Neural progenitor cell (in vitro differentiated cells): ENCODE results near the gene PRSS36. TPM values are rescaled to one million over a fixed set of nuclear protein-coding genes. Genes with fewer than 3 reads are reported as not detected.
A peak's percentile ranks its signal among the peaks of the same experiment; 100 is the strongest.
"Not testable (repeated sequence)": the region's sequence is repeated elsewhere in the genome, so short reads cannot be mapped to it uniquely, and the experiment has no call there.

ENCODE experiments used
- DNase-seq: peaks from one replicate; pipeline ENCODE4 v3.0.0-alpha.2; 2016; ENCODE audit warnings: low spot score
- H2AFZ ChIP-seq: fragments of 200-600 bp; sonication (generic); replicated peaks from 2 replicates; pipeline ENCODE4 v1.6.1; 2016; ENCODE audit warnings: antibody characterized with exemption
- H3F3A ChIP-seq: fragments of 200-600 bp; sonication (generic); 2 replicates; pipeline ENCODE4 v1.6.1; 2016; ENCODE audit warnings: antibody characterized with exemption, low read depth
- H3K27ac ChIP-seq: fragments of 200-600 bp; sonication (generic); 2 replicates; pipeline ENCODE4 v1.5.1; 2016; ENCODE audit warnings: mild to moderate bottlenecking
- H3K27me3 ChIP-seq: fragments of 200-600 bp; sonication (generic); 2 replicates; pipeline ENCODE4 v1.6.1; 2016; ENCODE audit warnings: mild to moderate bottlenecking, moderate library complexity
- H3K36me3 ChIP-seq: fragments of 200-600 bp; sonication (generic); 2 replicates; pipeline ENCODE4 v1.5.1; 2016
- H3K4me1 ChIP-seq: fragments of 200-600 bp; sonication (generic); 2 replicates; pipeline ENCODE4 v1.6.1; 2016; ENCODE audit warnings: mixed run types
- H3K4me2 ChIP-seq: fragments of 200-600 bp; sonication (generic); 2 replicates; pipeline ENCODE4 v1.6.1; 2016
- H3K4me3 ChIP-seq: fragments of 200-600 bp; sonication (generic); 2 replicates; pipeline ENCODE4 v1.5.1; 2016
- H3K79me2 ChIP-seq: fragments of 200-600 bp; sonication (generic); 2 replicates; pipeline ENCODE4 v1.6.1; 2016; ENCODE audit warnings: low read depth
- H3K9ac ChIP-seq: fragments of 200-600 bp; sonication (generic); 2 replicates; pipeline ENCODE4 v1.6.1; 2016
- H3K9me3 ChIP-seq: fragments of 200-600 bp; sonication (generic); 2 replicates; pipeline ENCODE4 v1.5.1; 2016; ENCODE audit warnings: low read depth
- H4K20me1 ChIP-seq: fragments of 200-600 bp; sonication (generic); 2 replicates; pipeline ENCODE4 v1.6.1; 2016; ENCODE audit warnings: low read depth
- H3K27ac Mint-ChIP-seq: 3 replicates; pipeline ENCODE4 v1.8.0; 2021; ENCODE audit warnings: mixed read lengths
- H3K27me3 Mint-ChIP-seq: 2 replicates; pipeline ENCODE4 v1.8.0; 2022; ENCODE audit warnings: low read depth, mild to moderate bottlenecking, inconsistent platforms, moderate library complexity, mixed read lengths; ENCODE audit not compliant: insufficient read depth
- H3K36me3 Mint-ChIP-seq: 3 replicates; pipeline ENCODE4 v1.8.0; 2021; ENCODE audit warnings: mixed read lengths
- H3K4me1 Mint-ChIP-seq: 3 replicates; pipeline ENCODE4 v1.8.0; 2021; ENCODE audit warnings: mixed read lengths
- H3K4me3 Mint-ChIP-seq: 3 replicates; pipeline ENCODE4 v1.8.0; 2021; ENCODE audit warnings: mild to moderate bottlenecking, moderate library complexity, mixed read lengths
- H3K9me3 Mint-ChIP-seq: 3 replicates; pipeline ENCODE4 v1.8.0; 2020; ENCODE audit warnings: mixed read lengths
- EZH2 ChIP-seq: fragments of 200-600 bp; sonication (generic); IDR thresholded peaks from 2 replicates; pipeline ENCODE4 v1.6.1; 2017; ENCODE audit warnings: antibody characterized with exemption, mild to moderate bottlenecking, moderate library complexity
- EZH2phosphoT487 ChIP-seq: fragments of 200-600 bp; sonication (generic); IDR thresholded peaks from 2 replicates; pipeline ENCODE4 v1.6.1; 2017; ENCODE audit warnings: antibody characterized with exemption
- total RNA-seq: library from RNA; depleted of rRNA; stranded (reverse); fragments of >200 nt; gene quantifications from 2 replicates; pipeline ENCODE4 v1.2.3, GENCODE V29; 2015; ENCODE audit warnings: low replicate concordance
- TF ChIP-seq, protein P1 (sequence below): fragments of 200-600 bp; sonication (generic); IDR thresholded peaks from 2 replicates; pipeline ENCODE4 v1.5.1; 2017; ENCODE audit warnings: antibody characterized with exemption, mild to moderate bottlenecking

PRSS36 gene
- total RNA-seq, 1 donor from 2014 or later = 0.30 TPM

DNA sequence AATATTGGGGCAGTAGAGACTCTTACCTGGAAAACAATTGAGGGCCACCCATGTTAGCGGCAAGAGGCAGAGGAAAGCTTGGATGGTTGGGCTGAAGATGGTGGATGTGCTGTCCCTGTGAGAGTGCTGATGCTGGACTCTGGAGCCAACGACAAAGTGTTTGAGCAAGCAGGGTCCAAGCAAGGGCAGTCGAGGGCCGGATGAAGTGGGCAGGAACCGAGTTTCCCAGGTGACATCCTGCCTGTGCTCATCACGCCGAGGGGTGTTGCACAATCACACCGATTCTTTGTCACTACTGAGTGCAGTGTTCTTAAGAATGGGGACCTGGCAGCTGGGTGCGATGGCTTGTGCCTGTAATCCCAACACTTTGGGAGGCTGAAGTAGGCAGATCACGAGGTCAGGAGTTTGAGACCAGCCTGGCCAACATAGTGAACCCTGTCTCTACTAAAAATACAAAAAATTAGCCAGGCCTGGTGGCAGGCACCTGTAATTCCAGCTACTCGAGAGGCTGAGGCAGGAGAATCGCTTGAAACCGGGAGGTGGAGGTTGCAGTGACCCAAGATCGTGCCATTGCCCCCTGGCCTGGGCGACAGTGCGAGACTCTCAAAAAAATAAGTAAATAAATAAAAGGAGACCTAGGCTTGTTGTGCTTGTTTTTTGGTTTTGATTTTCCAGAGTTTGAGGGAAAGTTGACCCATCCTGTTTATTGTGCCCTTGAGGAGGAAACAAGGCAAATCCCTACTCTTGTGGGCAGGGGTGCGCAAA, 46.6 kb upstream of the PRSS36 start:
- Mint-ChIP-seq H3K27me3 (peaks cover 22% of the 10 kb centered on the region), H3K4me1 (no peaks in the 10 kb centered on the region), H3K36me3 (peaks cover 47% of the 10 kb centered on the region), H3K27ac (no peak overlapping the region), H3K4me3 (no peak overlapping the region), H3K9me3 (no peaks in the 10 kb centered on the region)
- Histone ChIP-seq H3K9me3 (no peaks in the 10 kb centered on the region), H3K36me3 (no peaks in the 10 kb centered on the region), H3F3A (peaks cover 94% of the 10 kb centered on the region), H4K20me1 (peaks cover 95% of the 10 kb centered on the region), H3K4me3 (no peak overlapping the region), H3K9ac (no peak overlapping the region), H3K79me2 (peaks cover 14% of the 10 kb centered on the region), H3K4me2 (no peak overlapping the region), H3K4me1 (no peaks in the 10 kb centered on the region), H3K27ac (no peak overlapping the region), H3K27me3 (peaks cover 14% of the 10 kb centered on the region), H2AFZ (no peak overlapping the region)
- DNase-seq = no peak
- TF ChIP-seq, protein P1, sequence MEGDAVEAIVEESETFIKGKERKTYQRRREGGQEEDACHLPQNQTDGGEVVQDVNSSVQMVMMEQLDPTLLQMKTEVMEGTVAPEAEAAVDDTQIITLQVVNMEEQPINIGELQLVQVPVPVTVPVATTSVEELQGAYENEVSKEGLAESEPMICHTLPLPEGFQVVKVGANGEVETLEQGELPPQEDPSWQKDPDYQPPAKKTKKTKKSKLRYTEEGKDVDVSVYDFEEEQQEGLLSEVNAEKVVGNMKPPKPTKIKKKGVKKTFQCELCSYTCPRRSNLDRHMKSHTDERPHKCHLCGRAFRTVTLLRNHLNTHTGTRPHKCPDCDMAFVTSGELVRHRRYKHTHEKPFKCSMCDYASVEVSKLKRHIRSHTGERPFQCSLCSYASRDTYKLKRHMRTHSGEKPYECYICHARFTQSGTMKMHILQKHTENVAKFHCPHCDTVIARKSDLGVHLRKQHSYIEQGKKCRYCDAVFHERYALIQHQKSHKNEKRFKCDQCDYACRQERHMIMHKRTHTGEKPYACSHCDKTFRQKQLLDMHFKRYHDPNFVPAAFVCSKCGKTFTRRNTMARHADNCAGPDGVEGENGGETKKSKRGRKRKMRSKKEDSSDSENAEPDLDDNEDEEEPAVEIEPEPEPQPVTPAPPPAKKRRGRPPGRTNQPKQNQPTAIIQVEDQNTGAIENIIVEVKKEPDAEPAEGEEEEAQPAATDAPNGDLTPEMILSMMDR = no peak
- TF ChIP-seq EZH2phosphoT487 = no peak
- TF ChIP-seq EZH2 = no peak

DNA sequence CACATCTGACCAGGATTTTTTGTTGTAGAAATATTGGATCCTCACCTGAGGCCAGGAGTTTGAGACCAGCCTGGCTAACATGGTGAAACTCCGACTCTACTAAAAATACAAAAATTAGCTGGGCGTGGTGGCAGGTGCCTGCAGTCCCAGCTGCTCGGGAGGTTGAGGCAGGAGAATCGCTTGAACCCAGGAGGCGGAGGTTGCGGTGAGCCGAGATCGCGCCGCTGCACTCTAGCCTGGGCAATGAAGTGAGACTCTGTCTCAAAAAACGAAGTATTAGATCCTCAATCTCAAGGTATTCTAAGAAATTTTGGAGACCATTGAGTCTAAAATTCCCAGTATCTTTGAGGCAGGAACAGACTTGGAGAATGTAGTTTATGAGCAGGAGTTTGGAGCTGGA, 46.0 kb upstream of the PRSS36 start:
- H3K27me3 ChIP-seq, H3K4me1 Mint-ChIP-seq, H3K27ac ChIP-seq, H3K27ac Mint-ChIP-seq, H3K9ac ChIP-seq, H3K4me3 Mint-ChIP-seq, DNase-seq, H3K4me2 ChIP-seq, H3K9me3 ChIP-seq, H3K4me3 ChIP-seq, H3K36me3 ChIP-seq, H3K4me1 ChIP-seq, H3K9me3 Mint-ChIP-seq, H2AFZ ChIP-seq: not testable (repeated sequence)
- peaks cover 94% of the 10 kb centered on the region for H3F3A ChIP-seq
- peaks cover 95% of the 10 kb centered on the region for H4K20me1 ChIP-seq
- H3K79me2 ChIP-seq = peaks cover 19% of the 10 kb centered on the region
- peaks cover 17% of the 10 kb centered on the region for H3K27me3 Mint-ChIP-seq
- H3K36me3 Mint-ChIP-seq = peaks cover 48% of the 10 kb centered on the region

DNA sequence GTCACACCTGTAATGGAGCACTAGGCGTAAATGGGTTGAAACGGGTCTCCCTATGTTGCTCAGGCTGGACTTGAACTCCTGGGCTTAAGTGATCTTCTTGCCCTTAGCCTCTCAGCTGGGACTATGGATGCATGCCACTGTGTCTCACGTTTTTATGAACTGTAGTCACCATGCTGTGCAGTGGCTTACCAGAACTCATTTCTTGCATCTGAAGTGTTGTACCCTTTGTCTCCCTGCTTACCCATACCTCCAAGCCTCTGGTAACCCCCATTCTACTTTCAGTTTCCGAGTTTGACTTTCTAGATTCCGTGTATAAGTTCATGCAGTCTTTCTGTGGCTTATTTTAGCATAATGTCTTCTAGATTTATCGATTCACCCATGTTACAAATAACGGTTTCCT, 45.0 kb upstream of the PRSS36 start:
- H3F3A ChIP-seq = peaks cover 94% of the 10 kb centered on the region
- peaks cover 28% of the 10 kb centered on the region for H3K79me2 ChIP-seq
- H3K27me3 ChIP-seq = no peaks in the 10 kb centered on the region
- TF ChIP-seq, protein P1 = no peak
- TF ChIP-seq EZH2 (no peak), EZH2phosphoT487 (no peak)
- H3K4me1 ChIP-seq = no peaks in the 10 kb centered on the region
- H3K9ac ChIP-seq = no peak overlapping the region
- H3K4me3 ChIP-seq = no peak overlapping the region
- no peak overlapping the region for H3K4me2 ChIP-seq
- Mint-ChIP-seq H3K36me3 (peaks cover 56% of the 10 kb centered on the region), H3K27ac (no peak overlapping the region), H3K27me3 (peaks cover 15% of the 10 kb centered on the region), H3K9me3 (no peaks in the 10 kb centered on the region), H3K4me3 (no peak overlapping the region), H3K4me1 (no peaks in the 10 kb centered on the region)
- no peak for DNase-seq
- H3K36me3 ChIP-seq = peaks cover 9% of the 10 kb centered on the region
- H3K9me3 ChIP-seq = no peaks in the 10 kb centered on the region
- peaks cover 95% of the 10 kb centered on the region for H4K20me1 ChIP-seq
- no peak overlapping the region for H3K27ac ChIP-seq
- H2AFZ ChIP-seq = no peak overlapping the region

DNA sequence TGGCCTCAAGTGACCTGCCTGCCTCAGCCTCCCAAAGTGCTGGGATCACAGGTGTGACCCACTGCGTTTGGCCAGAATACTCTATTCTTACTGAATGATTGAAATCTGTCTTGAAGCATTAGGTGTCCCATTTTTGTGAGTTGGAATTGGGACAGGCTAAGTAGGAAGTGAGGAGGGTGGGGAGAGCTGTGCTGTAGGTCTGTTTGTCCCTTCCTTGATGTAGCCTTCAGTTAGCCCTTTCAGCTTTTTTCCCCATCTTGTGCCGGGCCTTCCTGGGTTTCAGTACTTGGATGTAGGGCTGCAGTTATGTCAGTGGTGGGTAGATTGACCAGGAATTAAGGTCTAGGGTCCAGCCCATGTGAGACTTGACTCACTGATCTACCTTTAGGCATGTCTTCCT, 44.0 kb upstream of the PRSS36 start:
- Mint-ChIP-seq H3K27ac (peak overlapping the region; percentile 86), H3K4me3 (no peak overlapping the region), H3K36me3 (peaks cover 57% of the 10 kb centered on the region), H3K9me3 (no peaks in the 10 kb centered on the region), H3K27me3 (peaks cover 15% of the 10 kb centered on the region), H3K4me1 (no peaks in the 10 kb centered on the region)
- Histone ChIP-seq H3K4me1 (no peaks in the 10 kb centered on the region), H3K79me2 (peaks cover 38% of the 10 kb centered on the region), H2AFZ (no peak overlapping the region), H3K36me3 (peaks cover 19% of the 10 kb centered on the region), H3K9me3 (no peaks in the 10 kb centered on the region), H3K4me2 (no peak overlapping the region), H3K27me3 (no peaks in the 10 kb centered on the region), H3K27ac (no peak overlapping the region), H4K20me1 (peaks cover 95% of the 10 kb centered on the region), H3F3A (peaks cover 94% of the 10 kb centered on the region), H3K9ac (no peak overlapping the region), H3K4me3 (no peak overlapping the region)
- no peak for TF ChIP-seq EZH2phosphoT487
- TF ChIP-seq EZH2 = no peak
- TF ChIP-seq, protein P1 = no peak
- no peak for DNase-seq
